Subcutaneous abdominal adipose tissue (tissue), 5 donors: Measurements from ENCODE around the gene GTF2H4.

Source experiments
- H3K27ac ChIP-seq: one replicate; pipeline ENCODE4 v1.7.0; 2013; ENCODE audit warnings: low read depth, mild to moderate bottlenecking, inconsistent platforms, low read length, moderate library complexity
- H3K27me3 ChIP-seq, 5 donors: one replicate each; pipeline ENCODE4 v1.7.0; 2013; ENCODE audit warnings: low read length in 5 of 5, inconsistent platforms in 1 of 5; ENCODE audit not compliant: control insufficient read depth in 5 of 5, insufficient read depth in 4 of 5
- H3K36me3 ChIP-seq, 5 donors: one replicate each; pipeline ENCODE4 v1.7.0; 2013; ENCODE audit warnings: low read length in 5 of 5; ENCODE audit not compliant: control insufficient read depth in 5 of 5, insufficient read depth in 5 of 5
- H3K4me1 ChIP-seq, 5 donors: one replicate each; pipeline ENCODE4 v1.7.0; 2013; ENCODE audit warnings: low read length in 5 of 5, mild to moderate bottlenecking in 3 of 5, moderate library complexity in 1 of 5; ENCODE audit not compliant: control insufficient read depth in 5 of 5, insufficient read depth in 5 of 5
- H3K4me3 ChIP-seq, 5 donors: one replicate each; pipeline ENCODE4 v1.7.0; 2013; ENCODE audit warnings: low read length in 5 of 5, low read depth in 1 of 5
- H3K9ac ChIP-seq, 5 donors: one replicate each; pipeline ENCODE4 v1.7.0; 2013; ENCODE audit warnings: low read length in 5 of 5, mild to moderate bottlenecking in 4 of 5, moderate library complexity in 3 of 5
- H3K9me3 ChIP-seq, 5 donors: one replicate each; pipeline ENCODE4 v1.7.0; 2013; ENCODE audit warnings: low read length in 5 of 5; ENCODE audit not compliant: control insufficient read depth in 5 of 5
- donor health status: healthy.
- donor health status: healthy.
- donor health status: healthy.
- donor health status: healthy.
- donor health status: healthy.

Gene GTF2H4

DNA sequence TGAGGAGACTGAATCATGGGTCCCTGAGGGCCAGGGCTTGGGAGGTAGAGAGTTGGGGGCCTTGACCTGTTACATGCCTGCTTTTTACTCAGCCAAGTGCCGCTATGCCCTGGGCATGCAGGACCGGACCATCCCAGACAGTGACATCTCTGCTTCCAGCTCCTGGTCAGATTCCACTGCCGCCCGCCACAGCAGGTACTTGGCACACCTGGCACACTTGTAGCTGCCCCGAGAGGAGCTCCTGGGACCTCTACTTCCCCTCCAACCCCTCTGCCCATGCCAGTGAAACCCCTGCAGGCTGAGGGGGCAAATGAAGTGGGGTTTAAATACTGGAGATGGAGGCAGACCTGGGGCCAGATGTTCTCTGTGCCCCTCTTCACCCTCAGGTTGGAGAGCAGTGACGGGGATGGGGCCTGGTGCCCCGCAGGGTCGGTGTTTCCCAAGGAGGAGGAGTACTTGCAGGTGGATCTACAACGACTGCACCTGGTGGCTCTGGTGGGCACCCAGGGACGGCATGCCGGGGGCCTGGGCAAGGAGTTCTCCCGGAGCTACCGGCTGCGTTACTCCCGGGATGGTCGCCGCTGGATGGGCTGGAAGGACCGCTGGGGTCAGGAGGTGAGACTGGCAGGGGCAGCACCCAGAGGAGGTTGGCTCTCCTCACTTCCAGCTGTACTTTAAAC is 19.1 kb upstream of the GTF2H4 start:
- H3K36me3 ChIP-seq, result peaks cover 0 to 43% (median 25%) of the 10 kb centered on the region in 5 donors
- no peak overlapping the region for H3K9ac ChIP-seq
- H3K9me3 ChIP-seq, result no peaks in the 10 kb centered on the region
- H3K4me1 ChIP-seq, result peaks cover 4 to 25% (median 23%) of the 10 kb centered on the region in 5 donors
- H3K27ac ChIP-seq, result no peak overlapping the region
- no peak overlapping the region for H3K4me3 ChIP-seq
- no peaks in the 10 kb centered on the region for H3K27me3 ChIP-seq

DNA sequence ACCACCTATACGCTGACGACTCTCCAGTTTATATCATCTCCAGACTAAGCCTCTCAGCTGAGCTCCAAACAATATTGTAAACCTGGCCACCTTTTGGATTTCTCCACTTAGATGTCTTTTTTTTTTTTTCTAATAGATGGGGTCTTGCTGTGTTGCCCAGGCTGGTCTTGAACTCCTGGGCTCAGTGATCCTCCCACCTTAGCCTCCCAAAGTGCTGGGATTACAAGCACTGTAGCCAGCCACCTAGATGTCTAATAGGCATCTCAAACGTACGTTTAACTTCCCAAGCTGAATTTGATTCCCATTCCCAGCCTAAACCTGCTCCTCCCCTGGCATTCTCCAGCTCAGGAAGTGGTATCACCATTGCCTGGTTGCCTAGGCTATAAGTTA is 18.5 kb upstream of the GTF2H4 start:
- H3K27me3 ChIP-seq, result no peaks in the 10 kb centered on the region
- H3K4me3 ChIP-seq, result no peak overlapping the region
- H3K9ac ChIP-seq, result no peak overlapping the region
- no peak overlapping the region for H3K27ac ChIP-seq
- H3K9me3 ChIP-seq, result no peaks in the 10 kb centered on the region
- H3K36me3 ChIP-seq, result peaks cover 0 to 48% (median 29%) of the 10 kb centered on the region in 5 donors
- peaks cover 4 to 25% (median 22%) of the 10 kb centered on the region in 5 donors for H3K4me1 ChIP-seq

DNA sequence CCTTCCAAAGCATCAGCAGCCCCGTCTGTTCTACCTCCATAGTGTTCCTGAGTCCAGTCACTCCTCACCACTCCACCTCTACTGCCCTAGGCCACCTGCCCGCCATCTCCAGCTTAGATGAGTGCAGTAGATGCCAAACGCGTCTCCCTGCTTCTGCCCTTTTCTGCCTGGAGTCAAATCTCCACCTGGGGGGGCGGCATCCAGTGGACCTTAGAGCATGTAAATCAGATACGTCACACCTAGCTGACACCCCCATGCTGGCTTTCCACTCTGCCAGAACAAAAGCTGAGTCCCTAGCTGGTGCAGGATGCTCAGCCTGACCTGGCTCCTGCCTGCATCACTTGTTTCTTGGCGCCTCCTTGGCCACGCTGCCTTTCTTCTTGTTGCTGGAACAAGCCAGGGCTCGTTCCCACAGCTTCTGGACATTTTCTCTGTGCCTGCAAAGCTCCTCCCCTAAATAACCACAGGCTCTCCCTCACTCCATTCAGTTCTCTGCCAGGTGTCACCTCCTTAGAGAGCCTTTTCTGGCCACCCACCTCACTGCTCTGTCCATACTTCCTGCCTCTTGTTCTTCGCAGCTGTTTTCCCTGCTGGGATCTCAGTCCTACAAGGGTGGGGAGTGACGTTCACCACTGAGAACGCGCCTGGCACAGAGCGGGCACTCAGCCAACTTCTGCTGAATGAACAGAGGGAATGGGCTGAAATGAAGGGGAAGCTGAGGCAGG is 17.9 kb upstream of the GTF2H4 start:
- Histone ChIP-seq H3K4me3 (no peak overlapping the region), H3K9ac (no peak overlapping the region), H3K27ac (no peak overlapping the region), H3K27me3 (no peaks in the 10 kb centered on the region), H3K4me1 (peaks cover 4 to 20% (median 18%) of the 10 kb centered on the region in 5 donors), H3K36me3 (peaks cover 5 to 54% (median 35%) of the 10 kb centered on the region in 5 donors), H3K9me3 (no peaks in the 10 kb centered on the region)

DNA sequence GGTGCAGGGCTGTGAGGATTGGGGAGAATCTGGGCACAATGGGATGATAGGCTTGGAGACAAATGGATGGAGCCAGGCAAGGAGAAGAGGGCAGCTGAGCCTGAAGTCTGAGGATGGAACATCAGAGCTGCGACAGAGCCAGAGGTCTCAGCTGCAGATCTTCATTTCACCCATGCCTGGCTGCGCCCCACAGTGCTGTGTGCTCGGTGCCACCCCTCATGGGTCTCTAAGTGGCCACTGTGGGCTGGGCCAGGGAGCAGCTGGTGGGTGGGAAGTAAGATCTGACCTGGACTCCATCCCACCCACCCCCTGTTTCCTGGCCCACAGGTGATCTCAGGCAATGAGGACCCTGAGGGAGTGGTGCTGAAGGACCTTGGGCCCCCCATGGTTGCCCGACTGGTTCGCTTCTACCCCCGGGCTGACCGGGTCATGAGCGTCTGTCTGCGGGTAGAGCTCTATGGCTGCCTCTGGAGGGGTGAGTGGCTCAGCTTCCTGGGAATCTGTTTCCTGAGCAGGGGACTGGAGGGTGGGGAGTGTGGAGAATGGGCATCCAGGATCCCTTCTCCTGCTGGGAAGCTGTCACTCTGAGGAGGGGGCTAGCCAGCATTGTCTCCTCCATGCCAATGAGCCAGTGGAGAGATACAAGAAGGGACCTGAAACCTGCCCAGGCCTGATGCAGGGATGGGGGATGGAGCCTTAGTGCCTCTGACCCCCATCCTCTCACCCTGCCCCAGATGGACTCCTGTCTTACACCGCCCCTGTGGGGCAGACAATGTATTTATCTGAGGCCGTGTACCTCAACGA is 17.2 kb upstream of the GTF2H4 start:
- H3K9ac ChIP-seq, result no peak overlapping the region
- H3K9me3 ChIP-seq, result no peaks in the 10 kb centered on the region
- H3K27ac ChIP-seq, result no peak overlapping the region
- peaks cover 6 to 62% (median 43%) of the 10 kb centered on the region in 5 donors for H3K36me3 ChIP-seq
- H3K4me1 ChIP-seq, result peaks cover 0 to 12% (median 10%) of the 10 kb centered on the region in 5 donors
- H3K27me3 ChIP-seq, result no peaks in the 10 kb centered on the region
- H3K4me3 ChIP-seq, result no peak overlapping the region

DNA sequence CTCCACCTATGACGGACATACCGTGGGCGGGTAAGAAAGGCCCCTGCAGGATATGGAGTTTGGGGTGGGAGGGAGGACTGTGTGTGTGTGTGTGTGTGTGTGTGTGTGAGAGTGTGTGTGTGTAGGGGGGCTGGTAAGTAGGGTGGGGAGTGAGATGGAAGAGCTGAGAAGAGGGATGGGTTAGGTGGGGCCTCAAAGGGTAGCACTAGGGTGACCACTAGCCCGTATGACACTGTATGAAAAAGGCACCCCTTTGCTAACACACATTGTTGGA is 16.6 kb upstream of the GTF2H4 start:
- H3K9ac ChIP-seq, result no peak overlapping the region
- no peak overlapping the region for H3K4me3 ChIP-seq
- H3K36me3 ChIP-seq, result peaks cover 6 to 66% (median 44%) of the 10 kb centered on the region in 5 donors
- H3K9me3 ChIP-seq, result no peaks in the 10 kb centered on the region
- H3K27ac ChIP-seq, result no peak overlapping the region
- no peaks in the 10 kb centered on the region for H3K27me3 ChIP-seq
- H3K4me1 ChIP-seq, result peaks cover 0 to 7% (median 5%) of the 10 kb centered on the region in 5 donors

DNA sequence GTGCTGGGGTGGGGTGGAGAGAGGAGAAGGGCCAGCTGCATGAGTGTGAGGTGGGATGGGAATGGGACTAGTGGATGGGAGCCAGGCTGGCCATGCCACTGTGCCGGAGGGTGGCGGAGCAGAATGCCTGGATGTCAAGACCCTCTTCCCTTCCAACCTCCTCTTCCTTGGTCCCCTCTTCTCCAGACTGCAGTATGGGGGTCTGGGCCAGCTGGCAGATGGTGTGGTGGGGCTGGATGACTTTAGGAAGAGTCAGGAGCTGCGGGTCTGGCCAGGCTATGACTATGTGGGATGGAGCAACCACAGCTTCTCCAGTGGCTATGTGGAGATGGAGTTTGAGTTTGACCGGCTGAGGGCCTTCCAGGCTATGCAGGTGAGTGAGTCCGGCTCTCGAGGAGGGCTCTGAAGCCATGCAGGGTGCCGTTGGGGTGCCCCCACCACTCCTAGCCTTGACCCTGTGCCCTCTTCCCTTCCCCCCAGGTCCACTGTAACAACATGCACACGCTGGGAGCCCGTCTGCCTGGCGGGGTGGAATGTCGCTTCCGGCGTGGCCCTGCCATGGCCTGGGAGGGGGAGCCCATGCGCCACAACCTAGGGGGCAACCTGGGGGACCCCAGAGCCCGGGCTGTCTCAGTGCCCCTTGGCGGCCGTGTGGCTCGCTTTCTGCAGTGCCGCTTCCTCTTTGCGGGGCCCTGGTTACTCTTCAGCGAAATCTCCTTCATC is 16.0 kb upstream of the GTF2H4 start:
- Histone ChIP-seq H3K4me1 (peaks cover 0 to 1% (median 0%) of the 10 kb centered on the region in 5 donors), H3K9me3 (no peaks in the 10 kb centered on the region), H3K4me3 (no peak overlapping the region), H3K27me3 (no peaks in the 10 kb centered on the region), H3K36me3 (peaks cover 6 to 72% (median 48%) of the 10 kb centered on the region in 5 donors), H3K9ac (no peak overlapping the region), H3K27ac (no peak overlapping the region)

DNA sequence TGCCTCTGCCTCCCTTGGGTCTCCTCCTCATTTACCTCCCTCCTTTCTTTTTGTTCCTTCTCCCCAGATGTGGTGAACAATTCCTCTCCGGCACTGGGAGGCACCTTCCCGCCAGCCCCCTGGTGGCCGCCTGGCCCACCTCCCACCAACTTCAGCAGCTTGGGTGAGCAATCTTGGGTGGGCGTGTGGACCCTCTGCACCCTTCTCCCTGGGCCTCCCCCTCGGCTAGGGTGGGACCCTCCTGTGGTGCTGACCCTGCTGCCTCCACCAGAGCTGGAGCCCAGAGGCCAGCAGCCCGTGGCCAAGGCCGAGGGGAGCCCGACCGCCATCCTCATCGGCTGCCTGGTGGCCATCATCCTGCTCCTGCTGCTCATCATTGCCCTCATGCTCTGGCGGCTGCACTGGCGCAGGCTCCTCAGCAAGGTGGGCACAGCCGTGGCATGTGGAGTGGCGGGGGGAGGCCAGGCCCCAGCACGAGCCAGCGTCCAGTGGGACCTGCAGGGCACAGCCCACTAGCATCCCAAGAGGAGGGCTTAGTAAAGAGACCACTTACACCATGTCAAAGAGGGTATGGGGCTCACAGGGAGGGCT is 14.9 kb upstream of the GTF2H4 start:
- Histone ChIP-seq H3K9me3 (no peaks in the 10 kb centered on the region), H3K27ac (no peak overlapping the region), H3K4me3 (no peak overlapping the region), H3K9ac (no peak overlapping the region), H3K27me3 (no peaks in the 10 kb centered on the region), H3K36me3 (peaks cover 6 to 82% (median 58%) of the 10 kb centered on the region in 5 donors), H3K4me1 (no peaks in the 10 kb centered on the region)

DNA sequence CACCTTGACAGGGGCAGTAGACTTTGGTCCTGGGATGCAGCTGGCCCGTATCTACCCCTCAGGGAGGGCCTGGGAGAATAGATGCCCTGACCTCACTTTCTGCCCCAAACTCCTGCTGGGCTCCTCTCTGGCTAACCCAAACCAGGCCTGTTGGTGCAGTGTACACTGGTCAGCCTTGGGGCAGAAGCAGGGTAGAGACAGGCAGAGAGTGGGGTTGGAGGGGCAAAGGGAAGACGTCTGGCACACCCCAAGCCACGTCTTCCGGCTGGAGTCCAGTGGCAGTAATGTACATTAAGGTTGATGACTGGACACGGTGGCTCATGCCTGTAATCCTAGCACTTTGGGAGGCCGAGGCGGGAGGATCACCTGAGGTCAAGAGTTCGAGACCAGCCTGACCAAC is 14.3 kb upstream of the GTF2H4 start:
- peaks cover 6 to 87% (median 63%) of the 10 kb centered on the region in 5 donors for H3K36me3 ChIP-seq
- no peak overlapping the region for H3K27ac ChIP-seq
- H3K4me1 ChIP-seq, result no peaks in the 10 kb centered on the region
- no peak overlapping the region for H3K9ac ChIP-seq
- H3K9me3 ChIP-seq, result no peaks in the 10 kb centered on the region
- no peaks in the 10 kb centered on the region for H3K27me3 ChIP-seq
- no peak overlapping the region for H3K4me3 ChIP-seq

DNA sequence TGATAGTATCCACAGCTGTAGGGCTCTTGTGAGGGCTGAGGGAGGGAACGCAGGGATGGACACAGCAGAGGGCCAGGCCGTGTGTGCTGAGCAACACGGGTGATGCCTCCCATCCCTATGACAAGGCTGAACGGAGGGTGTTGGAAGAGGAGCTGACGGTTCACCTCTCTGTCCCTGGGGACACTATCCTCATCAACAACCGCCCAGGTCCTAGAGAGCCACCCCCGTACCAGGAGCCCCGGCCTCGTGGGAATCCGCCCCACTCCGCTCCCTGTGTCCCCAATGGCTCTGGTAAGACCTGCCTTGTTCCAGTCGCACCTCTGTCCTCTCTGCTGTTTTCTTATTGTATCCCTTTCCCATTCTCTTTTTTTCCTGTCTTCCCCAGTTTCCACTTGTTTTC is 13.6 kb upstream of the GTF2H4 start:
- Histone ChIP-seq H3K27ac (no peak overlapping the region), H3K9me3 (no peaks in the 10 kb centered on the region)

More for the DNA sequence above, 13.6 kb upstream of the GTF2H4 start:
- no peak overlapping the region for H3K4me3 ChIP-seq
- H3K9ac ChIP-seq, result no peak overlapping the region
- peaks cover 6 to 88% (median 67%) of the 10 kb centered on the region in 5 donors for H3K36me3 ChIP-seq
- H3K4me1 ChIP-seq, result no peaks in the 10 kb centered on the region
- no peaks in the 10 kb centered on the region for H3K27me3 ChIP-seq
